Stimulated activated CD8-positive, alpha-beta memory T cell treated with anti-CD3 and anti-CD28 coated beads, Interleukin-12 subunit alpha, Interleukin-12 subunit beta, amount 100 ng/mL, for 1 hour (primary cell): ENCODE results near the gene GOPC.

Source experiments
- DNase-seq: peaks from one replicate; pipeline ENCODE4 v3.0.0-alpha.2; 2020; ENCODE audit warnings: low read depth

Gene GOPC

DNA sequence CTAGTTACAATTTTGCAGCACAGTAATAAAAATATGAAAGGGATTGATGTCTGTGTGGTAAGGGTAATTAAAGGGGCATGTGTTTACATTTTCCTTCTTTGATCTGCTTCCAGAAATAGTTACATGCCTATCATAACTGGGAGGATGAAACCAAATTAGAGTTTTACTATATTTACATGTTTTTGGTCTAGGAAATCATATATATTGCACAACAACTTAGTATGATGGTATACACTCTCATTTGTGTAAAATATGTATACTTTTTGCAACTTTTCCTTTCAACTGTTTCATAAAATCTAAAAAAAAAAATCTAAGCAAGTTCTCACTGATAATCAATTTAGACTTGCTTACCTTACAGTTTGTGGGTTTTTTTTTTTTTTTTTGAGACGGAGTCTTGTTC, 87.7 kb downstream of the GOPC start:
- DNase-seq, result no peak

DNA sequence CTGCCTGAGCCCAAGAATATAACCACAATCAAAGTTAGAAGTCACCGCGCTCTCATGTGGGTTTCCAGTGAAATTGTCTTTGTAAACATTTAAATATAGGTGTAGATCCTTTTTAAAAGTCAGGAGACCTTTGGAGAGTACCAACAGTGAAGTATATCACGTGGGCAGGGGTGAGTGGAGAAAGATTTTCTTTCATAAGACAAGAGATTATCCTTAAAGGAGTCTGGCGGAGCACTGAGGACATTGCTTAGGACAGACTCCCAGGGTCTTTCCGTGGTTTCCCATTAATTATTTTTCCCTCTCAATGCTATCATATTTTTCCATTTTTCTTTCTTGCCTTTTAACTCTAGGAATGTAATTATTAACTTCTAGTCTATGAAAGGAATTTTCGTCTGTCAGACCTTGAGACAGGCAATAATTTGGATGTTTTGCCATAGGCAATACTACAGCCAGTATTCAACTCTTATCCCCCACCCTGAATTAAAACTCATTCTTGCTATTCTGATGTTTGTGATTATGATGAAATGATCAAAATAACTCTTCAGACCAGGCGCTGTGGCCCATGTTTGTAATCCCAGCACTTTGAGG, 88.4 kb downstream of the GOPC start:
- no peak for DNase-seq

DNA sequence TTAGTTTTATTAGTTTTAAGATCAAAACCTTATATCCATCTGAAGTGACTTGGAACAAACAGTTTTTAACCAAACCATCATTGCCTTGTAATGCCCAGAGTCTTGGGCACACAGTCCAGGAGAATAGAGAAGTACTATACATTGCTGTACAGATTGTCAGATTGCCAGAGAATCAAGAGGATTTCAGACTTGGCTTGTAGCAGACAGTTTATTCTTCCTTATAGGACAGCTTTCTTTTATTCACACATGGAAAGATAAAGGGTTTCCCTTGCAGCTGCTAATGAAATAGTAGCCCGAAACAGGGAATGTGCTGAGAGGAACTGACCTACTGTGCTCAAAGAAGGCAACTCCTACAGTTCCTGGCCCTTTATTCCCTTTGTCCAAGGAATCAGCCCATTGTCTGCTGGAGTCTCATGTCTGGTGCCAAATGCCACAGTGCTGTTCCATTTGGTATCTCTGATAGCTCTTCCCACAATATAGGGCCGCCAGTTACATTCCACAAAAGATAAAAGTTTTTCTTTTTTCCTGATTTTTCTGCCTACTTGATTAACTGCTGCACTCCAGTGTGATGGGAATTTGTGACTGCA, 89.2 kb downstream of the GOPC start:
- DNase-seq, result no peak

DNA sequence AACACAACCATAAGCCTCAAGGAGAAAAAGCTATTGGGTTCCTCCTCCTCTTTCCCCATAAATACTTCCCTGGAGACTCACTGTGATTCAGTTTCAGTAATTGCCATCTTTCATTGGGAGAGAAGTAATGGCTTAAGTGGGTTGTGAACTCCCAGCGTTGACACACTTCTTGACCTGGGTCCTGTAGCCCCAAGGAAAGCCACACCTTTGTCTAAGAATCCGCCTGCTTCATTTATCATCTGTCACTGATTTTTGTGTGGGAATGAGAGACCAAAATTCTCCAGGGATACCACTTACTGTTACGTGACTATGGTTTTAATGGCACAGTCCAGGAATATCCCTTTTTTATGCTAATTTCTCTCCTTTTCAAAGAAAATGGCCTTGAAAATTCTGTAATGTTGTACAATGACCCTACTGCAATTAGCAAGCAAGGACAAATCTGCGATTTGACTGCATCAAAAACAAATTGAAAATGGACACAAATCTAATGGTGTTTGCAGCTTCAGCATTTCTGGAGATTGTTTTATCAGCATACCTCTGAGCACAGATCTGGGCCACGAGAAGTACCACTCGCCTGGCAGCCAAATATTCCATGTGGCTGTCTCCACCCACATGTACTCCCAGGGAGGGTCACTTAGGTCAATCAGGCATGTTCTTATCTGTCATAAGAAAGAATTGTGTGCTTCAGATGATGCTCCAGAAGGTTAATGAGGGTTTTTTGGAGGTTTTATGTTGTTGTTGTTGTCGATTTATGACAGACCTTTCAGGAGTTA, 90.1 kb downstream of the GOPC start:
- no peak for DNase-seq
